PC-3 (cell line): Measurements from ENCODE around the gene ABCB8.

Experiments used
- CTCF ChIP-seq: fragments of 300-600 bp; sonication (generic); conservative IDR thresholded peaks from 2 replicates; pipeline ENCODE4 v1.5.1; 2017; ENCODE audit warnings: antibody characterized with exemption, low read depth, mild to moderate bottlenecking, low read length
- EZH2phosphoT487 ChIP-seq: fragments of 300-600 bp; sonication (generic); IDR thresholded peaks from 2 replicates; pipeline ENCODE4 v1.6.1; 2018; ENCODE audit warnings: mild to moderate bottlenecking, antibody characterized with exemption, low read length, borderline replicate concordance

DNA sequence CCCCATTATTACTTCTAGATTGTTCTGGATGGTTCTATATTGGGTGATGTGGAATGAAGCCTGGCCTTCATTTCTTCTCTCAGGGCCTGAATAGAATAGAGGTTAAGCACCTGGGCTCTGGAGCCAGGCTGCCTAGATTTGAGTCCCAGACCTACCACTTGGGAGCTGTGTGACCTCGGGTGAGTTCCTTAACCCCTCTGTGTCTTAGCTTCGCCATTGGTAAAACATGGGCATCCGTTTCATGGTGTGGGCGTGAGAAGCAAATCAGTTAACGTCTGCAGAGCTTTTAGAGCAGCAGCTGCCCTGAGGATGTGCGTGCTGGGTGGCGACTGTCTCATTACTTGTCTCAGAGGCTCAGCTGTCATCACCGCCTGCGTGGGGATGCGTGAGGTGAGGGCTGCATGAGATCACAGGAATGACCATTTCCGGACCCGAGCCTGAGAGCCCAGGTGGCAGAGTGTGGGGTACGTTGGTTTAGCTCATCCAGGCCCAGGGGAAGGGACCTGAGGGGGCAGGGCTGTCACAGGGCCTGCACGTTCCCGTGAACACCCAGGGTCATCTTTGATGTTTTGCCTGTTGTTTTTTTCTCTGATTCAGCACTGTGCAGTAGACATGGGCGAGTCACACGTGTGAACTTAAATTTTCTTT is 67.7 kb downstream of the ABCB8 start:
- TF ChIP-seq CTCF (no peak), EZH2phosphoT487 (no peak)
